HCT116 (cell line): Measurements from ENCODE around the gene OXTR. TPM values are rescaled to one million over a fixed set of nuclear protein-coding genes. Genes with fewer than 3 reads are reported as not detected.

ENCODE experiments used
- ATAC-seq: fragments of 200-7000 bp; cut with Tn5 transposase; 2 replicates; pipeline ENCODE4 v1.9.1; 2020; ENCODE audit warnings: mild to moderate bottlenecking, moderate library complexity
- BruUV-seq: library from RNA; stranded (reverse); fragments of 400-500 nt; replicated peaks from 2 replicates; lab custom pipeline; 2021; lab: Mats Ljungman, UMichigan
- CTCF ChIA-PET: fragments of 300-600 bp; sonication (Branson Sonifier 250); formaldehyde crosslinking; loops from one replicate; lab custom pipeline; 2021; ENCODE audit warnings: antibody characterized with exemption; lab: Charles Lee
- POLR2A ChIA-PET: fragments of 300-600, 350-600 bp; sonication (Branson Sonifier 250); formaldehyde crosslinking; loops from one replicate; lab custom pipeline; 2021; ENCODE audit warnings: antibody characterized with exemption; lab: Charles Lee
- RAD21 ChIA-PET, 2 experiments: fragments of 300-600 bp; sonication (Branson Sonifier 250); formaldehyde crosslinking; loops; one replicate each; lab custom pipeline; 2023; ENCODE audit warnings: low total read pairs in 2 of 2; ENCODE audit not compliant: uncharacterized antibody in 2 of 2, unreplicated experiment in 2 of 2, low non-redundant PET in 1 of 2; lab: Charles Lee
- DNase-seq: peaks from one replicate; pipeline ENCODE4 v3.0.0-alpha.2; 2010; ENCODE audit warnings: low read depth, low spot score
- H2AFZ ChIP-seq: fragments of 200-600 bp; shearing (Covaris generic), sonication (generic); 2 replicates; pipeline ENCODE4 v1.6.1; 2017; ENCODE audit warnings: low read depth, mixed run types, mixed read lengths, antibody characterized with exemption, low read length; ENCODE audit not compliant: poor library complexity, severe bottlenecking
- H3K27ac ChIP-seq: 2 replicates; pipeline ENCODE4 v1.5.1; 2012; ENCODE audit warnings: low read depth, low read length
- H3K27me3 ChIP-seq: fragments of 200-600 bp; sonication (generic); 2 replicates; pipeline ENCODE4 v1.6.1; 2016; ENCODE audit warnings: mixed run types, low read length, mixed read lengths; ENCODE audit not compliant: insufficient read depth
- H3K36me3 ChIP-seq, 2 experiments: fragments of 200-500 bp in 1 of 2; fragments of 200-600 bp in 1 of 2; sonication (Bioruptor generic) in 1 of 2; sonication (generic) in 1 of 2; 2 replicates each; pipeline versions ENCODE4 v1.5.1 to v1.6.1; 2014 to 2016; ENCODE audit warnings: low read length in 2 of 2, inconsistent platforms in 1 of 2, mixed read lengths in 1 of 2, mixed run types in 1 of 2; ENCODE audit not compliant: insufficient read depth in 2 of 2, control insufficient read depth in 1 of 2
- H3K4me1 ChIP-seq, 2 experiments: fragments of 200-600 bp in 1 of 2; sonication (generic) in 1 of 2; 2 replicates each; pipeline versions ENCODE4 v1.5.1 to v1.6.1; 2012 to 2017; ENCODE audit warnings: low read length in 2 of 2, inconsistent platforms in 1 of 2, mild to moderate bottlenecking in 1 of 2, mixed read lengths in 1 of 2, mixed run types in 1 of 2, moderate library complexity in 1 of 2; ENCODE audit not compliant: insufficient read depth in 2 of 2, control insufficient read depth in 1 of 2
- H3K4me2 ChIP-seq: fragments of 200-600 bp; sonication (generic); 2 replicates; pipeline ENCODE4 v1.6.1; 2017; ENCODE audit warnings: mixed run types, low read length, mixed read lengths
- H3K4me3 ChIP-seq, 2 experiments: fragments of 200-600 bp in 1 of 2; sonication (generic) in 1 of 2; replicated peaks in 1 of 2; 2 replicates each; pipeline ENCODE4 v1.5.1; 2011 to 2016; ENCODE audit warnings: low read length in 2 of 2, control low read depth in 1 of 2, low read depth in 1 of 2, mild to moderate bottlenecking in 1 of 2, mixed read lengths in 1 of 2, mixed run types in 1 of 2
- H3K79me2 ChIP-seq: fragments of 200-600 bp; sonication (generic); 2 replicates; pipeline ENCODE4 v1.6.1; 2017; ENCODE audit warnings: mild to moderate bottlenecking, mixed run types, low read length, moderate library complexity, mixed read lengths; ENCODE audit not compliant: insufficient read depth
- H3K9ac ChIP-seq: fragments of 200-600 bp; sonication (generic); 2 replicates; pipeline ENCODE4 v1.6.1; 2016; ENCODE audit warnings: low read length, mixed read lengths
- H3K9me2 ChIP-seq: fragments of 200-600 bp; sonication (generic), shearing (Covaris generic); 2 replicates; pipeline ENCODE4 v1.6.1; 2017; ENCODE audit warnings: mixed run types, mild to moderate bottlenecking, moderate library complexity; ENCODE audit not compliant: insufficient read depth
- H3K9me3 ChIP-seq, 2 experiments: fragments of 200-500 bp in 1 of 2; fragments of 200-600 bp in 1 of 2; sonication (Bioruptor generic) in 1 of 2; sonication (generic) in 1 of 2; 2 replicates each; pipeline ENCODE4 v1.6.1; 2014 to 2017; ENCODE audit warnings: low read length in 2 of 2, mixed read lengths in 2 of 2, inconsistent platforms in 1 of 2, low read depth in 1 of 2, mild to moderate bottlenecking in 1 of 2, mixed run types in 1 of 2, moderate library complexity in 1 of 2; ENCODE audit not compliant: control insufficient read depth in 1 of 2, insufficient read depth in 1 of 2
- H4K20me1 ChIP-seq: fragments of 200-600 bp; sonication (generic), shearing (Covaris generic); 2 replicates; pipeline ENCODE4 v1.6.1; 2017; ENCODE audit warnings: mixed run types, mild to moderate bottlenecking, moderate library complexity; ENCODE audit not compliant: insufficient read depth
- ATF3 ChIP-seq: IDR thresholded peaks from 2 replicates; pipeline ENCODE4 v1.6.1; 2012
- CBX3 ChIP-seq: IDR thresholded peaks from 2 replicates; pipeline ENCODE4 v1.6.1; 2012; ENCODE audit warnings: low read depth
- CTCF ChIP-seq, 3 experiments: fragments of 200-600 bp in 1 of 3; sonication (generic) in 1 of 3; IDR thresholded peaks in 2 of 3; conservative IDR thresholded peaks in 1 of 3; 2 replicates each; pipeline ENCODE4 v1.5.1; 2012 to 2017; ENCODE audit warnings: low read depth in 2 of 3, low read length in 2 of 3, antibody characterized with exemption in 1 of 3, borderline replicate concordance in 1 of 3, control low read depth in 1 of 3, mild to moderate bottlenecking in 1 of 3, mixed read lengths in 1 of 3, mixed run types in 1 of 3, moderate library complexity in 1 of 3; ENCODE audit not compliant: insufficient read depth in 1 of 3
- EGR1 ChIP-seq: IDR thresholded peaks from 2 replicates; pipeline ENCODE4 v1.6.1; 2012; ENCODE audit warnings: low read depth
- EZH2 ChIP-seq: fragments of 200-600 bp; sonication (generic); IDR thresholded peaks from 2 replicates; pipeline ENCODE4 v1.6.1; 2017; ENCODE audit warnings: antibody characterized with exemption, mixed run types
- JUND ChIP-seq: IDR thresholded peaks from 2 replicates; pipeline ENCODE4 v1.6.1; 2012
- MAX ChIP-seq: IDR thresholded peaks from 2 replicates; pipeline ENCODE4 v1.6.1; 2012
- SIN3A ChIP-seq: IDR thresholded peaks from 2 replicates; pipeline ENCODE4 v1.6.1; 2012; ENCODE audit warnings: low read depth
- ZBTB33 ChIP-seq: IDR thresholded peaks from 2 replicates; pipeline ENCODE4 v1.6.1; 2011; ENCODE audit warnings: mild to moderate bottlenecking, low read length, moderate library complexity; ENCODE audit not compliant: insufficient replicate concordance; ENCODE audit errors: extremely low read depth
- intact Hi-C: fragments of 100-400 bp; cut with micrococcal nuclease; formaldehyde crosslinking; loops from 2 replicates; pipeline ENCODE4 v1.10.0; 2022
- total RNA-seq: library from RNA; stranded (reverse); gene quantifications from one replicate; pipeline ENCODE4 v1.2.1, GENCODE V29; 2021; ENCODE audit not compliant: unreplicated experiment

Gene OXTR
- total RNA-seq, 1 experiment from 2014 or later, result 1.3 TPM

GRCh38 chr3:8755097-8755496 is 14.3 kb downstream of the OXTR start:
- Histone ChIP-seq H2AFZ (no peak overlapping the region), H3K9me3 (no peaks in the 10 kb centered on the region), H3K4me3 (no peak overlapping the region), H3K9ac (no peak overlapping the region), H3K36me3 (no peaks in the 10 kb centered on the region), H3K4me2 (no peak overlapping the region), H3K4me1 (peaks cover 0 to 9% of the 10 kb centered on the region in 2 experiments; a peak in 1 of 4 replicates), H3K79me2 (no peaks in the 10 kb centered on the region), H3K9me2 (no peaks in the 10 kb centered on the region), H3K27ac (no peak overlapping the region), H4K20me1 (no peaks in the 10 kb centered on the region), H3K27me3 (no peaks in the 10 kb centered on the region)
- ChIA-PET RAD21 (no interaction called here), POLR2A (no interaction called here), CTCF (interaction anchor here (1.5 to 1.6 kb wide), 2 partner anchors 14 kb away, joined by 7 to 10 read pairs; partner anchors contain the start of gene OXTR)
- intact Hi-C loops, result no loop called here
- ATAC-seq (no peak), DNase-seq (no peak)
- TF ChIP-seq CBX3 (no peak), SIN3A (no peak), JUND (no peak), EGR1 (no peak), EZH2 (no peak), MAX (no peak), ZBTB33 (no peak), CTCF (IDR thresholded peaks at IDR 0.05 in 2 of 3, conservative IDR thresholded peaks at IDR 0.05 in 1 of 3; ENCODE audit: borderline replicate concordance in 1 of 3, insufficient read depth in 1 of 3, low read depth in 2 of 3, low read length in 2 of 3) (no peak), ATF3 (no peak)
- no TSS peak for BruUV-seq
